BJ (cell line): Measurements from ENCODE around the gene USP13. TPM values are rescaled to one million over a fixed set of nuclear protein-coding genes. Genes with fewer than 3 reads are reported as not detected.

ENCODE experiments used
- CTCF ChIA-PET: fragments of 350-600 bp; formaldehyde crosslinking; extraction: SDS; loops from one replicate; lab custom pipeline; 2021; ENCODE audit warnings: antibody characterized with exemption, inconsistent platforms; lab: Yijun Ruan, JAX
- POLR2A ChIA-PET: fragments of 300-600 bp; sonication (Branson Sonifier 250); formaldehyde crosslinking; extraction: SDS; loops from one replicate; lab custom pipeline; 2021; ENCODE audit warnings: antibody characterized with exemption; lab: Charles Lee
- DNase-seq: peaks from one replicate; pipeline ENCODE4 v3.0.0-alpha.2; 2011; ENCODE audit warnings: low read depth
- H3K27me3 ChIP-seq: 2 replicates; pipeline ENCODE4 v1.6.0; 2011; ENCODE audit warnings: low read length; ENCODE audit not compliant: control insufficient read depth, insufficient read depth
- H3K36me3 ChIP-seq: 2 replicates; pipeline ENCODE4 v1.5.1; 2011; ENCODE audit warnings: low read length; ENCODE audit not compliant: control insufficient read depth, insufficient read depth
- H3K4me3 ChIP-seq: 2 replicates; pipeline ENCODE4 v1.5.1; 2011; ENCODE audit warnings: low read depth, mild to moderate bottlenecking, control low read depth, low read length
- CTCF ChIP-seq: IDR thresholded peaks from 2 replicates; pipeline ENCODE4 v1.5.1; 2011; ENCODE audit warnings: low read depth, mild to moderate bottlenecking, control low read depth, inconsistent platforms, low read length, moderate library complexity; ENCODE audit not compliant: insufficient read depth
- polyA plus RNA-seq: library from polyadenylated mRNA; depleted of rRNA; stranded (reverse); fragments of >200 nt; gene quantifications from 2 replicates; pipeline ENCODE4 v1.2.3, GENCODE V29; 2011

USP13 gene
- polyA plus RNA-seq, 1 experiment: 10.5 TPM

- H3K4me3 ChIP-seq: no peak overlapping the region
- CTCF ChIA-PET: no interaction called here
- no peaks in the 10 kb centered on the region for H3K27me3 ChIP-seq
- no peaks in the 10 kb centered on the region for H3K36me3 ChIP-seq
- POLR2A ChIA-PET: no interaction called here
- DNase-seq: no peak
- no peak for TF ChIP-seq CTCF
Observed at GRCh38 chr3:179809639-179810038, 156.8 kb downstream of the USP13 start.

- TF ChIP-seq CTCF: peak; percentile 72
- DNase-seq: peak; percentile 63
- H3K27me3 ChIP-seq: no peaks in the 10 kb centered on the region
- POLR2A ChIA-PET: no interaction called here
- CTCF ChIA-PET: interaction anchor here (0.6 to 2.5 kb wide), 9 partner anchors 8 to 141 kb away, joined by 3 to 11 read pairs (median 4); no protein-coding TSS in a partner anchor
- H3K36me3 ChIP-seq: no peaks in the 10 kb centered on the region
- H3K4me3 ChIP-seq: no peak overlapping the region
Observed at GRCh38 chr3:179811321-179812095, 158.7 kb downstream of the USP13 start.

- ChIA-PET POLR2A (no interaction called here), CTCF (interaction anchor here (0.8 to 2.5 kb wide), 5 partner anchors 8 to 42 kb away, joined by 3 to 11 read pairs (median 6); no protein-coding TSS in a partner anchor)
- no peak for TF ChIP-seq CTCF
- H3K36me3 ChIP-seq: no peaks in the 10 kb centered on the region
- no peak for DNase-seq
- no peak overlapping the region for H3K4me3 ChIP-seq
- H3K27me3 ChIP-seq: no peaks in the 10 kb centered on the region
Observed at GRCh38 chr3:179812096-179812382, 159.2 kb downstream of the USP13 start.

- TF ChIP-seq CTCF: no peak
- no peaks in the 10 kb centered on the region for H3K36me3 ChIP-seq
- no peak overlapping the region for H3K4me3 ChIP-seq
- ChIA-PET CTCF (interaction anchor here (1.1 to 3.4 kb wide), 2 partner anchors 8 to 111 kb away, joined by 5 to 11 read pairs; no protein-coding TSS in a partner anchor), POLR2A (no interaction called here)
- DNase-seq: no peak
- H3K27me3 ChIP-seq: no peaks in the 10 kb centered on the region
Observed at GRCh38 chr3:179819379-179819778, 166.5 kb downstream of the USP13 start.

- CTCF ChIA-PET: interaction anchor here (1.0 to 3.4 kb wide), 2 partner anchors 11 to 107 kb away, joined by 3 to 11 read pairs; no protein-coding TSS in a partner anchor
Observed at GRCh38 chr3:179822296-179822695, 169.5 kb downstream of the USP13 start.

More at GRCh38 chr3:179822296-179822695, 169.5 kb downstream of the USP13 start:
- Histone ChIP-seq H3K4me3 (no peak overlapping the region), H3K27me3 (no peaks in the 10 kb centered on the region), H3K36me3 (no peaks in the 10 kb centered on the region)
- no peak for DNase-seq
- no peak for TF ChIP-seq CTCF
- POLR2A ChIA-PET: no interaction called here
